D341Med (cell line): ENCODE results near the gene RNF157.
A peak's percentile ranks its signal among the peaks of the same experiment; 100 is the strongest.

ENCODE experiments used
- DNase-seq: peaks from one replicate; pipeline ENCODE4 v3.0.0; 2012; ENCODE audit warnings: low spot score

RNF157 gene

GRCh38 chr17:76123191-76123499 is 117.1 kb downstream of the RNF157 start:
- no peak for DNase-seq

- DNase-seq, result peak; percentile 49
These were observed 117.7 kb downstream of the RNF157 start for GRCh38 chr17:76122431-76123190.

GRCh38 chr17:76121932-76122430 is 118.3 kb downstream of the RNF157 start:
- DNase-seq, result no peak

GRCh38 chr17:76120658-76121008 is 119.7 kb downstream of the RNF157 start:
- DNase-seq, result no peak

- DNase-seq, result peak; percentile 34
These were observed 120.6 kb downstream of the RNF157 start for GRCh38 chr17:76119409-76120371.

- no peak for DNase-seq
These were observed 125.0 kb downstream of the RNF157 start for GRCh38 chr17:76115138-76115754.

- no peak for DNase-seq
These were observed 128.3 kb downstream of the RNF157 start for GRCh38 chr17:76111956-76112355.

- DNase-seq, result no peak
These were observed 132.8 kb downstream of the RNF157 start for GRCh38 chr17:76107509-76107908.

- no peak for DNase-seq
These were observed 133.6 kb downstream of the RNF157 start for GRCh38 chr17:76106703-76107102.

- no peak for DNase-seq
These were observed 135.4 kb downstream of the RNF157 start for GRCh38 chr17:76104896-76105231.

GRCh38 chr17:76104140-76104895 is 136.0 kb downstream of the RNF157 start:
- no peak for DNase-seq

GRCh38 chr17:76103274-76104139 is 136.8 kb downstream of the RNF157 start, which contains the start of gene EXOC7:
EXOC7 (minus strand) TSS chr17:76103787; CDS start chr17:76103692, 95 bp downstream.
- DNase-seq, result peak; percentile 100

GRCh38 chr17:76102944-76103273 is 137.4 kb downstream of the RNF157 start:
- DNase-seq, result no peak

GRCh38 chr17:76097716-76098295 is 142.5 kb downstream of the RNF157 start:
- DNase-seq, result no peak

GRCh38 chr17:76095943-76096342 is 144.3 kb downstream of the RNF157 start:
- DNase-seq, result no peak

- DNase-seq, result peak; percentile 27
These were observed 146.2 kb downstream of the RNF157 start for GRCh38 chr17:76094046-76094445.

GRCh38 chr17:76092526-76093413 is 147.5 kb downstream of the RNF157 start:
- DNase-seq, result peak; percentile 28
